Ishikawa (cell line): ENCODE measurements around the gene CRAMP1.

ENCODE experiments used
- CEBPB ChIP-seq: IDR thresholded peaks from 2 replicates; pipeline ENCODE4 v1.6.1; 2012
- CREB1 ChIP-seq: IDR thresholded peaks from 2 replicates; pipeline ENCODE4 v1.6.1; 2012; ENCODE audit warnings: low read depth
- EGR1 ChIP-seq: IDR thresholded peaks from 2 replicates; pipeline ENCODE4 v1.6.1; 2012
- EP300 ChIP-seq: IDR thresholded peaks from 2 replicates; pipeline ENCODE4 v1.6.1; 2012; ENCODE audit warnings: borderline replicate concordance
- FOXM1 ChIP-seq: IDR thresholded peaks from 2 replicates; pipeline ENCODE4 v1.6.1; 2012; ENCODE audit warnings: low read depth, borderline replicate concordance
- NFIC ChIP-seq: IDR thresholded peaks from 2 replicates; pipeline ENCODE4 v1.6.1; 2012
- RAD21 ChIP-seq: IDR thresholded peaks from 2 replicates; pipeline ENCODE4 v1.6.1; 2012; ENCODE audit warnings: low read depth
- TAF1 ChIP-seq: IDR thresholded peaks from 2 replicates; pipeline ENCODE4 v1.6.1; 2012; ENCODE audit warnings: low read depth, mild to moderate bottlenecking
- TCF12 ChIP-seq: IDR thresholded peaks from 2 replicates; pipeline ENCODE4 v1.6.1; 2012; ENCODE audit warnings: low read depth
- TEAD4 ChIP-seq: IDR thresholded peaks from 2 replicates; pipeline ENCODE4 v1.6.1; 2012
- YY1 ChIP-seq: IDR thresholded peaks from 2 replicates; pipeline ENCODE4 v1.6.1; 2012; ENCODE audit warnings: low read depth
- ZBTB7A ChIP-seq: IDR thresholded peaks from 2 replicates; pipeline ENCODE4 v1.6.1; 2012; ENCODE audit warnings: low read depth
- TF ChIP-seq, protein P1 (sequence below): IDR thresholded peaks from 2 replicates; pipeline ENCODE4 v1.6.1; 2012
- TF ChIP-seq, protein P2 (sequence below): IDR thresholded peaks from 2 replicates; pipeline ENCODE4 v1.6.1; 2012
- TF ChIP-seq, protein P3 (sequence below): IDR thresholded peaks from 2 replicates; pipeline ENCODE4 v1.6.1; 2012; ENCODE audit warnings: low read depth, mild to moderate bottlenecking

The CRAMP1 gene

DNA sequence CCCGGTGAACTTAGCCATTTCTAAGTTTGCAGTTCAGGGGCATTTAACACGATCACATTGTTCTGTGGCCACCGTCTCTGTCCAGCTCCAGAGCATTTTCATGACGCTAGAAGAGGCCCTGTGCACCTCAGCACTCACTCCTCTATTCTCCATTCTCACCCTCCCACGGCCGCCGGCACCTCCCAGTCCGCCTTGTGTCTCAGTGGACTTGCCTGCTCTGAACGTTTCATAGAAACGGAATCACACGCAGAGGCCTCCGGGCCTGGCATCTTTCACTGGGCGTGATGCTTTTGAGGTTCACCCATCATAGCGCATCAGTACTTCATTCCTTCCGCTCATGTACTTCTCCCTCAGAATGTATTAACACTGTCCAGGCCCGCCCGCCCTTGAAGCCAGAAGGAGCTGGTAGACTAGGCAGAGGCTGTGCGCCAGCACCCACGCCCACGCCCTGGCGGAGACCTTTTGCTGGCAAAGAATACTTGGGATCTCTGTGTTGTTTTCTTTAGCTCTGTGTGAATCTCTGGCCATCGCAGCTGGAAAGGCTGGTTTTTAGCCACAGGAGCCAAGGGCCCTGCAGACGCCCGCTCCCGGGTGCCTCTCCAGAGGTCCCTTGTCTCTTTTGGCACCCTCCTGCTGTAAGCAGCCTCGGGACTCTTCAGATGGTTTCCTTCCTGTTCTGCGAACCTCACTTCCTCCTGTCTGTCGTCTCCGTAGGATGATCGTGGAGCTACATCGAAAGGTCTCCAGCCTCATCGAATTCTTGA lies 42.5 kb downstream of the CRAMP1 start:
- TF ChIP-seq CREB1 (no peak), EP300 (no peak), YY1 (no peak), RAD21 (no peak), FOXM1 (no peak), NFIC (no peak), CEBPB (no peak), TAF1 (no peak), TEAD4 (no peak), TCF12 (no peak)
- TF ChIP-seq, protein P1, sequence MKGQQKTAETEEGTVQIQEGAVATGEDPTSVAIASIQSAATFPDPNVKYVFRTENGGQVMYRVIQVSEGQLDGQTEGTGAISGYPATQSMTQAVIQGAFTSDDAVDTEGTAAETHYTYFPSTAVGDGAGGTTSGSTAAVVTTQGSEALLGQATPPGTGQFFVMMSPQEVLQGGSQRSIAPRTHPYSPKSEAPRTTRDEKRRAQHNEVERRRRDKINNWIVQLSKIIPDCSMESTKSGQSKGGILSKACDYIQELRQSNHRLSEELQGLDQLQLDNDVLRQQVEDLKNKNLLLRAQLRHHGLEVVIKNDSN = no peak
- TF ChIP-seq, protein P2, sequence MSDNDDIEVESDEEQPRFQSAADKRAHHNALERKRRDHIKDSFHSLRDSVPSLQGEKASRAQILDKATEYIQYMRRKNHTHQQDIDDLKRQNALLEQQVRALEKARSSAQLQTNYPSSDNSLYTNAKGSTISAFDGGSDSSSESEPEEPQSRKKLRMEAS = no peak
- TF ChIP-seq, protein P3, sequence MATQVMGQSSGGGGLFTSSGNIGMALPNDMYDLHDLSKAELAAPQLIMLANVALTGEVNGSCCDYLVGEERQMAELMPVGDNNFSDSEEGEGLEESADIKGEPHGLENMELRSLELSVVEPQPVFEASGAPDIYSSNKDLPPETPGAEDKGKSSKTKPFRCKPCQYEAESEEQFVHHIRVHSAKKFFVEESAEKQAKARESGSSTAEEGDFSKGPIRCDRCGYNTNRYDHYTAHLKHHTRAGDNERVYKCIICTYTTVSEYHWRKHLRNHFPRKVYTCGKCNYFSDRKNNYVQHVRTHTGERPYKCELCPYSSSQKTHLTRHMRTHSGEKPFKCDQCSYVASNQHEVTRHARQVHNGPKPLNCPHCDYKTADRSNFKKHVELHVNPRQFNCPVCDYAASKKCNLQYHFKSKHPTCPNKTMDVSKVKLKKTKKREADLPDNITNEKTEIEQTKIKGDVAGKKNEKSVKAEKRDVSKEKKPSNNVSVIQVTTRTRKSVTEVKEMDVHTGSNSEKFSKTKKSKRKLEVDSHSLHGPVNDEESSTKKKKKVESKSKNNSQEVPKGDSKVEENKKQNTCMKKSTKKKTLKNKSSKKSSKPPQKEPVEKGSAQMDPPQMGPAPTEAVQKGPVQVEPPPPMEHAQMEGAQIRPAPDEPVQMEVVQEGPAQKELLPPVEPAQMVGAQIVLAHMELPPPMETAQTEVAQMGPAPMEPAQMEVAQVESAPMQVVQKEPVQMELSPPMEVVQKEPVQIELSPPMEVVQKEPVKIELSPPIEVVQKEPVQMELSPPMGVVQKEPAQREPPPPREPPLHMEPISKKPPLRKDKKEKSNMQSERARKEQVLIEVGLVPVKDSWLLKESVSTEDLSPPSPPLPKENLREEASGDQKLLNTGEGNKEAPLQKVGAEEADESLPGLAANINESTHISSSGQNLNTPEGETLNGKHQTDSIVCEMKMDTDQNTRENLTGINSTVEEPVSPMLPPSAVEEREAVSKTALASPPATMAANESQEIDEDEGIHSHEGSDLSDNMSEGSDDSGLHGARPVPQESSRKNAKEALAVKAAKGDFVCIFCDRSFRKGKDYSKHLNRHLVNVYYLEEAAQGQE = no peak

DNA sequence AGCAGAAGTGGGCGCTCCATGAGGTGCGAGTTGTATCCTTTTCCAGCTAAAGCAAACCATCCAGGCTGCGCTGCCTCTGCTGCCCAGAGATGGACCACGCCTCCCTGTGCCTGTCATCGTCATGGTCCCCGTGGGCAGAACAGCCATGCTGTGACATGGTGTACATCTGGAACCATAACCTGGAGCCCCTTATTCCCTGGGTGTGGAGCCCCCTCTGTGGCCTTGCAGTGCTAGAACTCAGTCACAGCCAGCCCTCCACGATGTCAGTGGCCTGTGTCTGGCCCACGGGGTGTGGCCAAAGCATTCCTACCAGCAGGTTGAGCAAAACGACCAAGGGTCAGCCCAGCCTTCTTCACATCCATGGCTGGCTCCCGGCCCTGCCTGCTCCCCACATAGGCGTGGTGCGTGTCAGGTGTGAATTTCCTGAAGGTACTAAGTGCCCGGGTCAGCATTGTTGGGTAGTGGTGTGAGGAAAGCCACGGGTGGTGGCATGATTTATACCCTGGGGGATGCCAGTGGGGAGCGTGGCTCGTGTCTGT lies 43.2 kb downstream of the CRAMP1 start:
- TF ChIP-seq EGR1 = no peak
- TF ChIP-seq TEAD4 = no peak
- TF ChIP-seq, protein P1 = no peak
- no peak for TF ChIP-seq CREB1
- no peak for TF ChIP-seq TAF1
- no peak for TF ChIP-seq ZBTB7A
- no peak for TF ChIP-seq YY1
- no peak for TF ChIP-seq CEBPB
- no peak for TF ChIP-seq NFIC
- no peak for TF ChIP-seq TCF12
- no peak for TF ChIP-seq FOXM1
- no peak for TF ChIP-seq EP300
- TF ChIP-seq RAD21 = no peak

DNA sequence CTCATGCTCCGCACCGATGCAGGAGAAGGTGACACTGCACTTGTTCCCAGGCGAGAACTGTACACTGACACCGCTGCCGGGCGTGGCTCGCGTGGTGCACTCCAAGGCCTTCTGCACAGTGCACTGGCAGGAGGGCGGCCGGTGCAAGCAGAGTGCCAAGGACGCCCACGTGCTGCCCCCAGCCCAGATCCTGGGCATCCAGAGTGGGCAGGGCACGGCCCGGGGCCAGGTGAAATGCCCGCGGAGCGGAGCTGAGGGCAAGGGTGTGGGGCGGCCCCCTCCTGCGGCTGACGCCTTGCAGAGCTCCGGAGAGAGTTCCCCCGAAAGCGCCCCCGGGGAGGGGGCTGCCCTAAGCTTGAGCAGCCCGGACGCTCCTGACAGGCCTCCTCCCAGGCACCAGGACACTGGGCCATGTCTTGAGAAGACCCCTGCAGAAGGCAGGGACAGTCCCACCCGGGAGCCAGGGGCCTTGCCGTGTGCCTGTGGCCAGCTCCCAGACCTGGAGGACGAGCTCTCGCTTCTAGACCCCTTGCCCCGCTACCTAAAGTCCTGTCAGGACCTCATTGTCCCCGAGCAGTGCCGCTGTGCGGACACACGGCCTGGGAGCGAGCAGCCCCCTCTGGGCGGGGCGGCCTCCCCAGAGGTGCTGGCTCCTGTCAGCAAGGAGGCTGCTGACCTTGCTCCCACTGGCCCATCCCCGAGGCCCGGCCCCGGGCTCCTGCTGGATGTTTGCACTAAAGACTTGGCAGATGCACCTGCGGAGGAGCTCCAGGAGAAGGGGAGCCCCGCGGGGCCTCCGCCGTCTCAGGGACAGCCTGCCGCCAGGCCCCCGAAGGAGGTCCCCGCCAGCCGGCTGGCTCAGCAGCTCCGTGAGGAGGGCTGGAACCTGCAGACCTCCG lies 44.0 kb downstream of the CRAMP1 start:
- no peak for TF ChIP-seq YY1
- TF ChIP-seq, protein P1 = no peak
- TF ChIP-seq TAF1 = no peak
- no peak for TF ChIP-seq TCF12
- no peak for TF ChIP-seq EP300
- no peak for TF ChIP-seq FOXM1
- no peak for TF ChIP-seq RAD21
- no peak for TF ChIP-seq CEBPB
- no peak for TF ChIP-seq NFIC
- TF ChIP-seq, protein P2 = no peak
- no peak for TF ChIP-seq CREB1
- TF ChIP-seq, protein P3 = no peak
- no peak for TF ChIP-seq EGR1
- no peak for TF ChIP-seq ZBTB7A
- TF ChIP-seq TEAD4 = no peak

DNA sequence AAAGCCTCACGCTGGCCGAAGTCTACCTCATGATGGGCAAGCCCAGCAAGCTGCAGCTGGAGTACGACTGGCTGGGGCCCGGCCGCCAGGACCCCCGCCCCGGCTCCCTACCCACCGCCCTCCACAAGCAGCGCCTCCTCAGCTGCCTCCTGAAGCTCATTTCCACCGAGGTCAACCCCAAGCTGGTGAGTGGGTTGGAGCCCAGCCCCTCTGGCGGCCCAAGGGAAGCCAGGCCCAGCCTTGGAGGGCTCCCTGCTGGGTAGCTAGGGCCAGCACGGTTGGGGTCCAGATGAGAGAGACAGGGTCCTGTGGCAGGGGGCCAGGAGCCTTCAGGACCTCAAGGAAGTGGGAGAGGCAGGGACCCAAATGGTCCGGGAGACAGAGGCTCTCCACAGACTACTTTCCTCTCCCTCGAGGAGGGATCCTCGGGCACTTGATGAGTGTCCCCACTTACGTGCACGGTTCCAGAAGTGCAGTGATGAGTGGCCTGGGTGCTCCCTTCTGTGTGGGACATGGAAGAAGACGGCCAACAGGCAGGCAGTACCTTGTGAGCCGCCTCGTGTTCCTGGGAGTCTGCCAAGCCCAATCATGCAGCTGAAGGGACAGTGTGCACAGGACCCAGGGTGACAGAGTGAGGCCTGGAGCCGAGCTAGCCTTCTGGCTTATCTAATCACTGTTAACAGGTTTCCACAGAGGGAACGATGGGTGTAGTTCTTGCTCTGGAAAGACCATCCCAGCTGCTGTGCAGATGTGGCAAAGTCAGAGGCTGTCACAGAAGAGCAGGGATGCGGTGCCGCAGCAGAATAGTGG lies 44.9 kb downstream of the CRAMP1 start:
- no peak for TF ChIP-seq CREB1
- no peak for TF ChIP-seq EGR1
- no peak for TF ChIP-seq TCF12
- no peak for TF ChIP-seq RAD21
- TF ChIP-seq ZBTB7A = no peak
- no peak for TF ChIP-seq CEBPB
- no peak for TF ChIP-seq EP300
- TF ChIP-seq, protein P3 = no peak
- no peak for TF ChIP-seq TAF1
- TF ChIP-seq TEAD4 = no peak
- TF ChIP-seq YY1 = no peak
- TF ChIP-seq, protein P2 = no peak
- no peak for TF ChIP-seq NFIC
- TF ChIP-seq, protein P1 = no peak
- no peak for TF ChIP-seq FOXM1
